Left kidney (tissue), 2 donors: ENCODE measurements around the gene ZNF600. TPM values are rescaled to one million over a fixed set of nuclear protein-coding genes. Genes with fewer than 3 reads are reported as not detected.
"Not testable (repeated sequence)": the region's sequence is repeated elsewhere in the genome, so short reads cannot be mapped to it uniquely, and the experiment has no call there.

Experiments used
- DNase-seq: peaks from one replicate; pipeline ENCODE4 v3.0.0-alpha.2; 2013
- polyA plus RNA-seq: library from polyadenylated mRNA; unstranded; fragments of 120-200 nt; gene quantifications from one replicate; pipeline ENCODE4 v1.2.1, GENCODE V29; 2013; ENCODE audit not compliant: insufficient read length

The ZNF600 gene
- polyA plus RNA-seq, 1 donor = 9.2 TPM

DNA sequence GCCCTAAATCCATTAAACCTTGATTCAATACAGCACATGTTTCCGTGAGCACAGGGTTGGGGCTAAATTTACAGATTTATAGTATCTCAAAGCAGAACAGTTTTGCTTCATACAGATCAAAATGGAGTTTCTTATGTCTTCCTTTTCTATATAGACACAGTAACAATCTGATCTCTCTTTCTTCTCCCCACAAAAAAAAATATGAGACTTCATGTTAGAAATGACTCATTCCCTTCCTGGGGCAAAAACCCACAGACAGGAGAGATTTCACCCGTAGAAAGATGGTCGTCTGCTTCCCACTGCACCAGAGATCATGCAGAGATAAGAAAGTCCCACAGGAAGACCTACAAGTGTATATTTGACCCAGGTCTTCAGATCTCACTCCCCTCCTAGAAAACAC lies 44.1 kb downstream of the ZNF600 start:
- DNase-seq = no peak

DNA sequence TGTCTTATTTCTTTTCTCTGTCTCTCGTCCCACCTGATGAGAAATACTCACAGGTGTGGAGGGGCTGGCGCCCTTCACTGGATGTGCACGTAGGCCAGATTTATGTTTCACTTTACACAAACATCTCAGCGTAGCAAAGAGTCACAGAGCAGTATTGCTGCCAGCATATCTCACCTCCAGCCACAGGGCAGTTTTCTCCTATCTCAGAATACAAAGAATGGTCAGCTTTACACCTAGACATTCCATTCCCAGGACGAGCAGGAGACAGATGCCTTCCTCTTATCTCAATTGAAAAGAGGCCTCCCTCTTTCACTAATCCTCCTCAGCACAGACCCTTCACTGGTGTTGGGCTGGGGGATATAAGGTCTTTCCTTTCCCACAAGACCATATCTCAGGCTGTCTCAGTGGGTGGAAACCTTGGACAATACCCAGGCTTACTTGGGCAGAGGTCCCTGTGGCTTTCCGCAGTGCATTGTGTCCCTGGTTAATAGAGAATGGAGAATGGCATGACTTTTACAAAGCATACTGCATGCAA lies 44.6 kb downstream of the ZNF600 start:
- no peak for DNase-seq

DNA sequence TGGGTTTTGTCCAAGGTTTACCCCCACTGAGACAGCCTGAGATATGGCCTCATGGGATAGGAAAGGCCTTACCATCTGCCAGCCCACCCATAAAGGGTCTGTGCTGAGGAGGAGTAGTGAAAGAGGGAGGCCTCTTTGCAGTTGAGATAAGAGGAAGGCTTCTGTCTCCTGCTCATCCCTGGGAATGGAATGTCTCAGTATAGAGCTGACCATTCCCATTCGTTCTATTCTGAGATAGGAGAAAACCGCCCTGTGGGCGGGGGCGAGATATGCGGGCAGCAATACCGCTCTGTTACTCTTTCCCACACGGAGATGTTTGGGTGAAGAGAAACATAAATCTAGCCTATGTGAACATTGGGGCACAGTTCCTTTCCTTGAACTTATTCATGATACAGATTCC lies 45.2 kb downstream of the ZNF600 start:
- not testable (repeated sequence) for DNase-seq

DNA sequence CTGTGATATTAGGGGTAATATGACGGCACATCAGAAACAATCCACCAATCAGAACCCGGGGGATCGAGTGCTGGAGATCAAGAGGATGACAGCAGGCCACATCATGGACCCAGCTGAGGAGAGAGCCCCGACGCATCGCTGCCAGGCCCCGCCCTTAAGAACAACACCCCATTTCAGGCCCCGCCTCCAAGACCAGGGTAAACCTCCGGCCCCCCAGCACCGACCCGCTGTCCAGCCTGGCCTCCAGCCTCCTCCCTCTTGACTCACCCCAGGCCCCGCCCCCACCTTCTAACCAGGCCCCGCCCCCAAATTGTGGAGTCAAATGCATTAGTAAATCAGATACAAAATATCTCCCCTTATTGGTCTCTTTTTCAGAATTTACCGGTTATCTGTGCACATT lies 47.0 kb downstream of the ZNF600 start:
- DNase-seq = no peak

DNA sequence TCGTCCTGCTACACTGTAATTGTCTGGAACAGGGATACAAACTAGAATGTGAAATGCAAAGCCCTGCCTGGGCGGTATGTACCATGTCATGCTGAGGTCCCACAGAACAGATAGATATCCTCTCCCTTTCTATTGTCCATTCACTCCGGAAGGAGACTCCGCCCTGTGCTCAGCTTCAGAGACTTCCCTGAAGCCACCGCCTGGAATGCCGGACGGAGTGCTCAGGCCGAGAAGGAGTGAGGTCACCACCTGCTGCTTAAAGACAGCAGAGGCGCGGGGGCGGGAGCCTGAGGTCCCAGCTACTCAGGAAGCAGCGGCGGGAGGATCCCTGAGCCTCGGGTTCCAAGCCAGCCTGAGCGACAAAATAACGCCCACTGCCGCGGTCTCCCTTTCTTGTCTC lies 50.9 kb downstream of the ZNF600 start:
- peak; percentile 62 for DNase-seq

DNA sequence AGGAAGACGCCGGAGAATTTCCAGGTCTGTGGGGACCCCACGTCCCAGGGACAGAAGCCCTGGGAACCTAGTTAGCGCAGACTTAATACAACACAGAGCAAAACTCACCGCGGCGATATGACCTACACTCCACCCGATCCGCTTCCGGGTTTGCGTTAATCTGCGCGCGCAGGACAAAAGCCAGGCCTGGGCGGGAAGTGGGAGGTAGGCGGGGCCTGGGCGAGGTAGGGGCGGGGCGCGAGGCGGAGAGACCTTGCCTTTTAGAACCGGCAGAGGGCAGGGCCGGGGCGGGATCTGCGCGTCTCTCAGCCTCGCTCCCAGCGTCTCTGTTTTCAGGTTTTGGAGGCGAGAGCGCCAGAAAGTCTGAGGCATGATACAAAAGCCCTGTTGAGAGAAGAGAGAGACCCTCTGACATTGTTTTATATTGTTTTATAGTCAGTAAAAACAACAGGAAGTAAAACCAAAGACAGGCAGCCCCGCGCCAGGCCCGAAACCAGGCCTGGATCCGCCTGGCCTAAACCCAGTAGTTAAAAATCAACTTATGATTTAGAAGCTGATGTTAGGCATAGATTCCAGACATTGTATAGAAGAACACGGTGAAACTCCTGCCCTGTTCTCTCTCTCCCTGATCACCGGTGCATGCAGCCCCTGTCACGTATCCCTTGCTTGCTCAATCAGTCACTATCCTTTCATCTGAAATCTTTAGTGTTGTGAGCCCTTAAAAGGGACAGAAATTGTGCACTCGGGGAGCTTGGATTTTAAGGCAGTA lies 51.5 kb downstream of the ZNF600 start, which contains the start of gene ZNF611:
Gene ZNF611 (minus strand): TSS at position 152 of the 769 bp plus-strand sequence. CDS start 19,150 bp downstream, outside the sequence.
- peak; percentile 97 for DNase-seq

DNA sequence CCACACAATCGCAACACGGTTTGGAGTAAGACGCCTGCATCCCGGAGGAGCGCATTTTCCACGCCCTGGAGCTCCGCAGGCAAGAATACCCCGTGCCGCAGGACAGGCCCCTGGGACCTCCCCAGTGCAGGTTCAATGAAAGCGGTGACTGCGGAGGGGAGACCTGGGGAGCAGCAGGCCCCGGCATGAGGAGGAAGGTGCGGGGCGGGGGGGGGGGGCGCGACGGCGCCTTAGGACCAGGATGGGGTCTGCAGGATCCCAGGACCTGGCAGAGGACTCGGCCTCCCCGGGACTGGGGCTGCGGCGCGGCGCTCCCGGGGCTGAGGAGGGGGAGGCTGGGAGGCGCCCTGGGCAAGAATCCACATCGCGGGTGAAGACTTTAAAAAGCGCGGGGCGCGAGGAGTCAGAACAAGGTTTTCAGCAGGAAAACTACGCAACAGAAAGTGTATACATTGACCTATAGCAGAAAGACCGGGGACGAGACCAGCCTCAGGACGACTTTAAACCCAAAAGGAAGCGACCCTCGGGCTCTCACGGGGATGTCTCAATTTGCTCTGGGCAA lies 52.2 kb downstream of the ZNF600 start:
- DNase-seq = no peak

DNA sequence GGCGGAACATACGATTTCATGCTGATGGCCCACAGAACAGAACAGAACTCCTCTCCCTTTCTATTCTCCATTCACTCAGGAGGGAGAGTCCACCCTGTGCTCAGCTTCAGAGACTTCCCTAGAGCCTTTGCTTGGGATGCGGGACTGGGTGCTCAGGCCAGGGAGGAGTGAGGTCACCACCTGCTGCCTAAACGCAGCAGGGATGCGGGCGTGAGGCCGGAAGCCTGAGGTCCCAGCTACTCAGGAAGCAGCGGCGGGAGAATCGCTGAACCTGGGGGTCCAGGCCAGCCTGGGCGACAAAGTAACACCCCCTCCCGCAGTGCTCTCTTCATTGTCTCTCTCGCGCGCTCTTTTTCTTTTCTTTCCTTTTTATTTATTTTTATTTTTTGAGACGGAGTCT lies 60.5 kb downstream of the ZNF600 start:
- not testable (repeated sequence) for DNase-seq

DNA sequence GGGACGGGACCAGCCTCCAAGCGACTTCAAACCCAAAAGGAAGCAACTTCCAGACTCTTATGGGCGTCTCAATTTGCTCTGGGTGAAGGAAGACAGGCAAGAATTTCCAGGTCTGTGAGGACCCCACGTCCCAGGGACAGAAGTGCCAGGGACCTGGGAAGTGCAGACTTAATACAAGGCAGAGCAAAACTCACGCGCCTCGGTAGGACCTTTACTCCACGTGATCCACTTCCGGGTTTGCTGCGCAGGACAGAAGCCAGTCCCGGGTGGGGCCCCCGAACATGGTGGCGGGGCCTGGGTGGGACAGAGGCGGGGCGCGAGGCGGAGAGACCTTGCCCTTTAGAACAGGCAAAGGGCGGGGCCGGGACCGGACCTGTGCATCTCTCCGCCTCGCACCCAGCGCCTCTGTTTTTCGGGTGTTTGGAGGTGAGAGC lies 61.0 kb downstream of the ZNF600 start:
- no peak for DNase-seq

DNA sequence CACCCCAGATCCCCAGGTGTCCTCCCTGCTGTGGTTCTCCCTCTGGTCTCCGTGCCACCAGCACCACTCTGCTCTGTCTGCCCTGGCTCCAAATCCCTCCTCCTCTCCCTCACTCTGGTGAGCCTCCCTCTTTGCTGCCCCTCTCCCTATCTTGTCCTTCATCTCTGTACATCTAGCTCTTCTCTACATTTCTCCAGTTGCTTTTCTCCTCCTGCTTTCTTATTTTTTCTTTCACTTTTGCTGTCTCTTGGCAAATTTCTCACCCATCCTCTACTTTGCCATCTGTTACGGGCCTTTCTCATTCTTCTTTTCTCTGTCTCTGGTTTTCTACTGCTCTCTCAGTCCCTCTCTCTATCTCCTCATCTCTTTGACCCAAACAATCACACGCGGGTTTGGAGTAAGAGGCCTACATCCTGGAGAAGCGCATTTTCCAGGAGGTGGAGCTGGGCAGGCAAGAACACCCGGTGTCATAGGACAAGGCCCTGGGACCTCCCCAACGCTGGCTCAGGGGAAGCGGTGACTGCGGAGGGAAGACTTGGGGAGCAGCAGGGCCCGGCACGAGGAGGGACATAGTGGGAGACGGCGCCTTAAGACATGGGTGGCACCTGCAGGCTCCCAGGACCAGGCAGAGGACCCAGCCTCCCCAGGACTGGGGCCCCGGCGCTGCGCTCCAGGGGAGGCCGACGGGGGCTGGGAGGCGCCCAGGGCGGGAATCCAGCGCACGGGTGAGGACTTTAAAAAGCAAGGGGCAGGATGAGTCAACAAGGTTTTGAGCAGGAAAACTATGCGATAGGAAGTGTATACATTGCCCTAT lies 61.7 kb downstream of the ZNF600 start:
- no peak for DNase-seq

DNA sequence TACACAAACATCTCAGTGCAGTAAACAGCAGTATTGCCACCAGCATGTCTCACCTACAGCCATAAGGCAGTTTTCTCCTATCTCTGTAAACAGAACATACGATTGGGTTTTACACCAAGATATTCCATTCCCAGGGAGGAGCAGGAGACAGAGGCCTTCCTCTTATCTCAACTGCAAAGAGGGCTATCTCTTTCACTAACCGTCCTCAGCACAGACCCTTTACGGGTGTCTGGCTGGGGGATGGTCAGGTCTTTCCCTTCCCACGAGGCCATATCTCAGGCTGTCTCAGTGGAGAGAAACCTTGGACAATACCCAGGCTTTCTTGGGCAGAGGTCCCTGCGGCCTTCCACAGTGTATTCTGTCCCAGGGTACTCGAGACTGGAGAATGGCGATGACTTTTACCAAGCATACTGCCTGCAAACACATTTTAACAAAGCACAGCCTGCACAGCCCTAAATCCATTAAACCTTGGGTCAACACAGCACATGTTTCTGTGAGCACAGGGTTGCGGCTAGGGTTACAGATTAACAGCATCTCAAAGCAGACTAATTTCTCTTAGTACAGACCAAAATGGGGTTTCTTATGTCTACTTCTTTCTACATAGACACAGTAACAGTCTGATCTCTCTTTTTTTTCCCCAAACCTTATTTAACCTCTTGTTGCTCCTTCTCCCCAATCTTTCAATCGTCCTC lies 62.5 kb downstream of the ZNF600 start:
- DNase-seq = not testable (repeated sequence)

DNA sequence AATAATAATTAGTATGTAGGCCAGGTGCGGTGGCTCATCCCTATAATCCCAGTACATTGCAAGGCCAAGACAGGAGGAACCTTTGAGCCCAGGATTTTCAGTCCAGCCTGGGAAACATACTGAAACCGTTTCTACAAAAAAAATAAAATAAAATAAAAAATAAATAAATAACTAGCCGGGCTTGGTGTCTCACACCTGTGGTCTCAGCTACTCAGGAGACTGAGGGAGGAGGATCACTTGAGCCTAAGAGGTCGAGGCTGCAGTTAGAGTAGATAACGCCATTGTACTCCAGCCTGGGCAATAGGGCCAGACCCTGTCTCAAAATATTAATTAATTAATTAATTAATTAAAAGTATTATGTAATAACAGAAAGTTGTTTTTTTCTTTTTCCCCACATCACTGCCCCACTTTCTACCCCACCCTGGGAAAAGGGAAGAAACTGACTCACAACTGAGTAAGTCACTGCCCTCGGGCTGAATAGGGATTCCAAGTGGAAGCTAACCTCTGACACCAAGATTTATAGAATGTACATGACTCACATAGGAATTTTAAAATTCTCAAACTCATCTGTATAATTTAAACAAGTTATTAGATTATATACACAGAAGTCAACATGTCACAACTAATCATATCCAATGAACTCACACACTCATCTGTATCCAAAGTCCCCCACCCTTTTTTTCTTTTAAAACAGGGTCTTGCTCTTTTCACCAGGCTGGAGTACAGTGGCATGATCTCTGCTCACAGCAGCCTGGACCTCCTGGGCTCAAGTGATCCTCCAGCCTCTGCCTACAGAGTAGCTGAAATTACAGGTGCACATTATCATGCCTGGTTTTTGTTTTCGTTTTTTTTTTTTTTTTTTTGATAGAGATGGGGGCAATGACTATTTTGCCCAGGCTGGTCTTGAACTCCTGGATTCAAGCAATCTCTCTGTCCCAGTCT lies 64.3 kb downstream of the ZNF600 start:
- DNase-seq = no peak

DNA sequence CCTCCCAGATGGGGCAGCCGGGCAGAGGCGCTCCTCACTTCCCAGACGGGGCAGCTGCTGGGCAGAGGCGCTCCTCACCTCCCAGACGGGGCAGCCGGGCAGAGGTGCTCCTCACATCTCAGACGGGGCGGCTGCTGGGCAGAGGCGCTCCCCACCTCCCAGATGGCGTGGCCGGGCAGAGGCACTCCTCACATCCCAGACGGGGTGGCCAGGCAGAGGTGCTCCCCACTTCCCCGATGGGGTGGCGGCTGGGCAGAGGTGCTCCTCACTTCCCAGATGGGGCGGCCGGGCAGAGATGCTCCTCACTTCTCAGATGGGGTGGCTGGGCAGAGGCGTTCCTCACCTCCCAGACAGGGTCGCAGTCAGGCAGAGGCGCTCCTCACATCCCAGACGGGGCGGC lies 66.0 kb downstream of the ZNF600 start:
- not testable (repeated sequence) for DNase-seq

DNA sequence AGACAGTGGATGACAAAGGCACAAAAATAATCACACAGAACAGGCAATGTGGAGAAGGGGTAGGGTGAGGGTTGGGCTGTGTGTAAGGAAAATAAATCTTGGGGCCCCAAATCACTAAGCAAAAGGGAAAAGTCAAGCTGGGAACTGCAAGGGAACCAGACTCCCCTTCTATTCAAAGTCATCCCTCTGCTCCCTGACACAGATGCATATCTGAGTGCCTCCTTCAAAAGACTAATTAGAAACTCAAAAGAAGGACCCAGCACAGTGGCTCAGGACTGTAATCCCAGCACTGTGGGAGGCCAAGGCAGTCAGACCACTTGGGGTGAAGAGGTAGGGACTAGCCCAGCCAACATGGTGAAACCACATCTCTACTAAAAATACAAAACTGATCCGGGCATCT lies 70.1 kb downstream of the ZNF600 start:
- DNase-seq = no peak

DNA sequence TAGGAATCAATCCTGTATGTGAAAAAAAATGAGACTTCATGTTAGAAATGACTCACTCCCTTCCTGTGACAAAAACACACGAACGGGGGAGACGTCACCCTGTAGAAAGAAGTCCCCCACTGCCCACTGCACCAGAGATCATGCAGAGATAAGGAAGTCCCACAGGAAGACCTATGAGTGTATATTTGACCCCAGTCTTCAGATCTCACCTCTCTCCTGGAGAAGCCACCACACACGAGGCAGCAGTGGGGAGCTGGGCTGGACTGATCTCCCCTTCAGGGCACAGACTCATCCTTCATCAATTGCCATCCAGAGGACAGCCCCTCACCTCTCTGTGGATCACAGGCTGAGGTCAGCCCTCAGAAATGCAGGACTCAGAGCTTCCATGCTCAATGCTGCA lies 70.7 kb downstream of the ZNF600 start:
- not testable (repeated sequence) for DNase-seq

DNA sequence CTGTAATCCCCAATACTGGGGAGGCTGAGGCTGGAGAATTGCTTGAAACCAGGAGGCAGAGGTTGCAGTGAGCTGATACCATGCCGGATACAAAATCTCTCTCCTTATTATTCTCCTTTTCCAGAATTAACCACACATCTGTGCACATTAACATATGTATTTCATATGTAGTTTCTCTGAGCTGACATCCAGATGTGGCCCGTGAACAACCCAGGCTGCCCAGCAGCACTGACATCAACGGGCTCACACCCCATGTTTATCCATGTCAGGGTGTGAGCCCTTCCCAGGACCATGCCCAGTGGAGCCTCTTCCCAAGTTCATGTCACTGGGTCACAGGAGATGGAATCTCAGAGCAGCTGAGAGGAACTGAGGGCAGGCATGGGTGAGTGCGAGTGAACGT lies 71.3 kb downstream of the ZNF600 start:
- not testable (repeated sequence) for DNase-seq
